ENCODE data around the gene GSS. TPM values are rescaled to one million over a fixed set of nuclear protein-coding genes. Genes with fewer than 3 reads are reported as not detected.

Gene GSS
- total and polyA plus RNA-seq, 2 donors, result 32.0 to 40.0 TPM

GRCh38 chr20:34970846-34971560 is 15.4 kb upstream of the GSS start:
- H3K27me3 ChIP-seq (ENCODE audit: control insufficient read depth in 2 of 2, insufficient read depth in 1 of 2, low read length in 1 of 2), result no peaks in the 10 kb centered on the region
- H3K4me1 ChIP-seq (ENCODE audit: control insufficient read depth in 2 of 2, insufficient read depth in 2 of 2, low read length in 2 of 2), result peaks cover 0 to 7% of the 10 kb centered on the region in 2 donors
- no peaks in the 10 kb centered on the region for H3K9me3 ChIP-seq (ENCODE audit: control insufficient read depth in 2 of 2, insufficient read depth in 1 of 2, low read length in 1 of 2)
- H3K27ac ChIP-seq (ENCODE audit: low read depth in 1 of 2, low read length in 1 of 2), result no peak overlapping the region
- DNase-seq (ENCODE audit: low read depth in 6 of 9, low spot score in 9 of 9), result no peak
- H3K4me3 ChIP-seq (ENCODE audit: low read length in 2 of 2), result no peak overlapping the region
- WGBS, result 99% methylated on average over 9 of the region's 9 CpGs
- H3K36me3 ChIP-seq (ENCODE audit: control insufficient read depth in 2 of 2, insufficient read depth in 2 of 2, low read length in 1 of 2), result no peaks in the 10 kb centered on the region

DNA sequence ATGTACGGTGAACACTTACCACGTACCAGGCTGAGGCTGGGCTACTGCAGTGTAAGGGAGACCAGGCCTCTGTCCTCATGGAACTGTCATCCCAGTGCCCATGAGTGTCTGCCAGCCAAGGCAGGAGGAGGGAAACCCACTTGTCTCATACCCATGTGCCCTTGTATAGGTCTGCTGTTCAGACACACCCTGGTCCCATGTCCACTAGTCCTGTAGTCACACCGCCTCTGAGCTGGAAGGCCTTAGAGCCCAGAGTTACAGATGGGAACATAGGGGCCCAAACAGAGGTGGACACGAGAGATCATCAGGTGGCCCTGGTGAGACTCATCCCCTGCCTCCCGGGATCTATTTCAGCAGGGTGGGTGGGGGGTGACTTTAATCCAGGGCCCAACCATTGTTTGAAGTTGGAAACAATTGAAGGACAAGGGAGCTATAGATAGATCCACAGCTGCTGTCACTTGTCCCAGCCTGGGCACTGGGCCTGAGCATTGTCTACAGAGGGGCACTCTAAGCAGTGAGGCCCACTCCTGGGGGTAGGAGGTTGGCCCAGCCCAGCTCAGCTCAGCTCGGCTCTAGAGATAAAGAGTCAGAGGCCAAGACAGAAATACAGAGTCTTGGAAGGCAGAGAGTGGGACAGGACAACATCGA is 14.7 kb upstream of the GSS start:
- no peak for DNase-seq (ENCODE audit: low read depth in 6 of 9, low spot score in 9 of 9)
- Histone ChIP-seq H3K27me3 (ENCODE audit: control insufficient read depth in 2 of 2, insufficient read depth in 1 of 2, low read length in 1 of 2) (no peaks in the 10 kb centered on the region), H3K4me3 (ENCODE audit: low read length in 2 of 2) (no peak overlapping the region), H3K9me3 (ENCODE audit: control insufficient read depth in 2 of 2, insufficient read depth in 1 of 2, low read length in 1 of 2) (no peaks in the 10 kb centered on the region), H3K4me1 (ENCODE audit: control insufficient read depth in 2 of 2, insufficient read depth in 2 of 2, low read length in 2 of 2) (peaks cover 0 to under 1% of the 10 kb centered on the region in 2 donors), H3K27ac (ENCODE audit: low read depth in 1 of 2, low read length in 1 of 2) (no peak overlapping the region), H3K36me3 (ENCODE audit: control insufficient read depth in 2 of 2, insufficient read depth in 2 of 2, low read length in 1 of 2) (no peaks in the 10 kb centered on the region)
- WGBS, result 97% methylated on average over 7 of the region's 7 CpGs

DNA sequence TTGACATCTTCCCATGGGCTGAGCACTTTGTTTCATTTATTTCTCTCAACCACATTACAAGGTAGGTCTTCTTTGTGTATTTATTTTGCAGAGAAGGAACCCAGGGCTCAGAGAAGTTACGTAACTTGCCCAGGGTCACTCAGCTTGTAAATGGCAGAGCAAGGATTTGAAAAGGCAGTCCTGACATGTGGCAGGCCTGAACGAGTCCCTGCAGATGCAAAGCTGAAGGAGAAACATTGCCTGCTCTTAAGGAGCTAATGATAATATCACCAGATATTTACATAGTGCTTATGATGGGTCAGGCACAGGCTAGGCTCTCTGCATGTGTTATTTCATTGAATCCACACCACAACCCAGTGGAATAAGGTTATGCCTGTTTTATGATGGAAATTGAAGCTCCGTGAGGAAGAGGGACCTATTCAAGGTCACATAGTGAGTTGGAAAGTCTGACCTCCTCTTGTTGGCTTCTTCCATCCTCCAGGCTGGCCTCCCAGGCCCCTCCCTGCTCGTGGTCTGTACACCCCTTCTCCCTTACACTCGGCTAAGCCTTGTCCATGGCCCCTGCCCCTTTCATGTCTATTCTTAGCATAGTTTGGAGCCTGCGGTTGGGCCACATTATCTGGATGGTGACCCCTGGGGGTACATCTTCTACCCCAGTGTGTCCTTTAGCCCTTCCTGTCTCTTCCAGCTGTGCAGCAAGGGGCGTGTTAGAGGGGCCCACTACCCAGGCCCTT is 12.6 kb upstream of the GSS start:
- no peak for DNase-seq (ENCODE audit: low read depth in 6 of 9, low spot score in 9 of 9)
- H3K9me3 ChIP-seq (ENCODE audit: control insufficient read depth in 2 of 2, insufficient read depth in 1 of 2, low read length in 1 of 2), result no peaks in the 10 kb centered on the region
- no peak overlapping the region for H3K4me3 ChIP-seq (ENCODE audit: low read length in 2 of 2)
- H3K4me1 ChIP-seq (ENCODE audit: control insufficient read depth in 2 of 2, insufficient read depth in 2 of 2, low read length in 2 of 2), result no peaks in the 10 kb centered on the region
- WGBS, result 95% methylated on average over 7 of the region's 7 CpGs
- H3K27ac ChIP-seq (ENCODE audit: low read depth in 1 of 2, low read length in 1 of 2), result no peak overlapping the region
- no peaks in the 10 kb centered on the region for H3K27me3 ChIP-seq (ENCODE audit: control insufficient read depth in 2 of 2, insufficient read depth in 1 of 2, low read length in 1 of 2)
- no peaks in the 10 kb centered on the region for H3K36me3 ChIP-seq (ENCODE audit: control insufficient read depth in 2 of 2, insufficient read depth in 2 of 2, low read length in 1 of 2)

GRCh38 chr20:34967421-34967820 is 11.8 kb upstream of the GSS start:
- no peak overlapping the region for H3K27ac ChIP-seq (ENCODE audit: low read depth in 1 of 2, low read length in 1 of 2)
- DNase-seq (ENCODE audit: low read depth in 6 of 9, low spot score in 9 of 9), result no peak
- H3K9me3 ChIP-seq (ENCODE audit: control insufficient read depth in 2 of 2, insufficient read depth in 1 of 2, low read length in 1 of 2), result no peaks in the 10 kb centered on the region
- 95% methylated on average over 5 of the region's 5 CpGs for WGBS
- no peaks in the 10 kb centered on the region for H3K36me3 ChIP-seq (ENCODE audit: control insufficient read depth in 2 of 2, insufficient read depth in 2 of 2, low read length in 1 of 2)
- no peaks in the 10 kb centered on the region for H3K27me3 ChIP-seq (ENCODE audit: control insufficient read depth in 2 of 2, insufficient read depth in 1 of 2, low read length in 1 of 2)
- no peak overlapping the region for H3K4me3 ChIP-seq (ENCODE audit: low read length in 2 of 2)
- no peaks in the 10 kb centered on the region for H3K4me1 ChIP-seq (ENCODE audit: control insufficient read depth in 2 of 2, insufficient read depth in 2 of 2, low read length in 2 of 2)

GRCh38 chr20:34965051-34965450 is 9.4 kb upstream of the GSS start:
- H3K4me1 ChIP-seq (ENCODE audit: control insufficient read depth in 2 of 2, insufficient read depth in 2 of 2, low read length in 2 of 2), result no peaks in the 10 kb centered on the region
- H3K27ac ChIP-seq (ENCODE audit: low read depth in 1 of 2, low read length in 1 of 2), result no peak overlapping the region
- no peaks in the 10 kb centered on the region for H3K36me3 ChIP-seq (ENCODE audit: control insufficient read depth in 2 of 2, insufficient read depth in 2 of 2, low read length in 1 of 2)
- H3K27me3 ChIP-seq (ENCODE audit: control insufficient read depth in 2 of 2, insufficient read depth in 1 of 2, low read length in 1 of 2), result no peaks in the 10 kb centered on the region
- DNase-seq (ENCODE audit: low read depth in 6 of 9, low spot score in 9 of 9), result no peak
- H3K9me3 ChIP-seq (ENCODE audit: control insufficient read depth in 2 of 2, insufficient read depth in 1 of 2, low read length in 1 of 2), result no peaks in the 10 kb centered on the region
- no peak overlapping the region for H3K4me3 ChIP-seq (ENCODE audit: low read length in 2 of 2)
- WGBS, result 98% methylated on average over 5 of the region's 5 CpGs

GRCh38 chr20:34964486-34964885 is 8.9 kb upstream of the GSS start:
- Histone ChIP-seq H3K4me3 (ENCODE audit: low read length in 2 of 2) (no peak overlapping the region), H3K36me3 (ENCODE audit: control insufficient read depth in 2 of 2, insufficient read depth in 2 of 2, low read length in 1 of 2) (no peaks in the 10 kb centered on the region), H3K27ac (ENCODE audit: low read depth in 1 of 2, low read length in 1 of 2) (no peak overlapping the region), H3K9me3 (ENCODE audit: control insufficient read depth in 2 of 2, insufficient read depth in 1 of 2, low read length in 1 of 2) (no peaks in the 10 kb centered on the region), H3K27me3 (ENCODE audit: control insufficient read depth in 2 of 2, insufficient read depth in 1 of 2, low read length in 1 of 2) (no peaks in the 10 kb centered on the region), H3K4me1 (ENCODE audit: control insufficient read depth in 2 of 2, insufficient read depth in 2 of 2, low read length in 2 of 2) (no peaks in the 10 kb centered on the region)
- WGBS, result 98% methylated on average over 5 of the region's 5 CpGs
- no peak for DNase-seq (ENCODE audit: low read depth in 6 of 9, low spot score in 9 of 9)

DNA sequence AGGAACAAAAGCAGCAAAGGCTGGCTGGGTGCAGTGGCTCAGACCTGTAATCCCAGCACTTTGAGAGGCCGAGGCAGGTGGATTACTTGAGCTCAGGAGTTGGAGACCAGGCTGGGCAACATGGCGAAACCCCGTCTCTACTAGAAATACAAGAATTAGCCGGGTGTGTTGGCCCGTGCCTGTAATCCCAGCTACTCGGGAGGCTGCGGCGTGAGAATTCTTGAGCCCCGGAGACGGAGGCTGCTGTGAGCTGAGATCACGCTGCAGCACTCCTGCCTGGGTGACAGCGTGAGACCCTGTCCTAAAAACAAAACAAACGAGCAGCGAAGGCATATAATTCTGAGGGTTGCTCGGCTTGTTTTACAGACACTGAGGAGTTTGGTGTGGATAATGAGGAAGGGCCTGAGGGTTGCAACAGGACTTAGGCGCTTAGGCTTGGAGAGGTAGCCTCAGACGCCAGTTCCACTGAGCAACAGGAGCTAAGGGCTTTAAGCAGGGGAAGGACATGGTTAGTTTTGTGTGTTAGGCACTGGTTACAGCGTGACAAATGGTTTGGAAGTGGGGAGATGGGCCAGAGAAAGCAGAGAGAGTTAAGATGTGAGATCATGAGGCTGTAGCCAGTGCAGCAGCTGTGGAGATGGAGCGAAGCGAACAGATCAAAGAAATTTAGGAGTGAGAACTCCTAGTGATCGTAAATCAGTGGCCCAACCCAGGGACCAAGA is 1.3 kb upstream of the GSS start:
- no peak for DNase-seq (ENCODE audit: low read depth in 6 of 9, low spot score in 9 of 9)
- Histone ChIP-seq H3K36me3 (ENCODE audit: control insufficient read depth in 2 of 2, insufficient read depth in 2 of 2, low read length in 1 of 2) (no peaks in the 10 kb centered on the region), H3K9me3 (ENCODE audit: control insufficient read depth in 2 of 2, insufficient read depth in 1 of 2, low read length in 1 of 2) (no peaks in the 10 kb centered on the region), H3K27ac (ENCODE audit: low read depth in 1 of 2, low read length in 1 of 2) (no peak overlapping the region), H3K27me3 (ENCODE audit: control insufficient read depth in 2 of 2, insufficient read depth in 1 of 2, low read length in 1 of 2) (no peaks in the 10 kb centered on the region), H3K4me3 (ENCODE audit: low read length in 2 of 2) (no peak overlapping the region), H3K4me1 (ENCODE audit: control insufficient read depth in 2 of 2, insufficient read depth in 2 of 2, low read length in 2 of 2) (peaks cover 7 to 16% of the 10 kb centered on the region in 2 donors)
- 98% methylated on average over 21 of the region's 21 CpGs for WGBS

DNA sequence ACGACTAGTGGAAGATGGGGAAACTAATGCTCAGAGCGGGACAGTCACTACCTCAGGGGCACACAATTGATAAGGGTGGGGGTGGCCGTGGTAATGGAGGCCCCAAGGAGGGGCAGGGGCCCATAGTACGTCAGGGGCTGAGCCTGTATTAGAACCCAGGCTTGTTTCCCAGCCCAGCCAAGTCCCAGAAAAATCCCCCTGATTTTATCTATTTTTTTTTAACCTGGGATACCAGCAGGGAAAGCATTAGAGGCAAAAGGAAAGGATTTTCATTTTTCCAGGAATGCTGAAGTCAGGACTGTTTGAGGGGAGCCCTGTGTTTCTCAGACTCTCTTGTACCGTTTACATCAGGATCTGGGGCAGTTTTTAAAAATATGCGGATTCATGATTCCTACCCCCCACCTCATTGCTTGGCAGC is 444 bp upstream of the GSS start:
- H3K4me1 ChIP-seq (ENCODE audit: control insufficient read depth in 2 of 2, insufficient read depth in 2 of 2, low read length in 2 of 2), result peaks cover 7 to 16% of the 10 kb centered on the region in 2 donors
- no peaks in the 10 kb centered on the region for H3K27me3 ChIP-seq (ENCODE audit: control insufficient read depth in 2 of 2, insufficient read depth in 1 of 2, low read length in 1 of 2)
- no peak for DNase-seq (ENCODE audit: low read depth in 6 of 9, low spot score in 9 of 9)
- H3K4me3 ChIP-seq (ENCODE audit: low read length in 2 of 2), result peak overlapping the region; percentile 58 to 85
- no peaks in the 10 kb centered on the region for H3K36me3 ChIP-seq (ENCODE audit: control insufficient read depth in 2 of 2, insufficient read depth in 2 of 2, low read length in 1 of 2)
- H3K9me3 ChIP-seq (ENCODE audit: control insufficient read depth in 2 of 2, insufficient read depth in 1 of 2, low read length in 1 of 2), result no peaks in the 10 kb centered on the region
- peak overlapping the region; percentile 1 to 40 for H3K27ac ChIP-seq (ENCODE audit: low read depth in 1 of 2, low read length in 1 of 2)
- 27% methylated on average over 6 of the region's 6 CpGs for WGBS

GRCh38 chr20:34954904-34955230 is 739 bp downstream of the GSS start:
- Histone ChIP-seq H3K36me3 (ENCODE audit: control insufficient read depth in 2 of 2, insufficient read depth in 2 of 2, low read length in 1 of 2) (peaks cover under 1 to 4% of the 10 kb centered on the region in 2 donors), H3K4me1 (ENCODE audit: control insufficient read depth in 2 of 2, insufficient read depth in 2 of 2, low read length in 2 of 2) (peaks cover 7 to 16% of the 10 kb centered on the region in 2 donors), H3K4me3 (ENCODE audit: low read length in 2 of 2) (peak overlapping the region; percentile 58 to 85), H3K27me3 (ENCODE audit: control insufficient read depth in 2 of 2, insufficient read depth in 1 of 2, low read length in 1 of 2) (no peaks in the 10 kb centered on the region), H3K27ac (ENCODE audit: low read depth in 1 of 2, low read length in 1 of 2) (no peak overlapping the region), H3K9me3 (ENCODE audit: control insufficient read depth in 2 of 2, insufficient read depth in 1 of 2, low read length in 1 of 2) (no peaks in the 10 kb centered on the region)
- WGBS, result 30% methylated on average over 13 of the region's 13 CpGs
- DNase-seq (ENCODE audit: low read depth in 6 of 9, low spot score in 9 of 9), result peak in 2 of 9 donors; percentile 10 to 19

Data from thymus (tissue), 11 donors.